K562 (cell line): ENCODE measurements around the gene KCNQ2. TPM values are rescaled to one million over a fixed set of nuclear protein-coding genes. Genes with fewer than 3 reads are reported as not detected.
A peak's percentile ranks its signal among the peaks of the same experiment; 100 is the strongest.

ENCODE experiments used
- CXXC5 ChIP-seq: fragments of 250-450 bp; sonication (Bioruptor Pico); IDR thresholded peaks from 2 replicates; pipeline ENCODE4 v1.8.0; 2022; ENCODE audit warnings: inconsistent platforms, mild to moderate bottlenecking, moderate library complexity
- GABPB2 ChIP-seq: fragments of 250-450 bp; sonication (Bioruptor Pico); conservative IDR thresholded peaks from 2 replicates; pipeline ENCODE4 v1.5.1; 2021; ENCODE audit warnings: mild to moderate bottlenecking
- ILF3 ChIP-seq: fragments of 450-650 bp; IDR thresholded peaks from 2 replicates; pipeline ENCODE4 v1.6.1; 2018; ENCODE audit warnings: antibody characterized with exemption, mild to moderate bottlenecking, moderate library complexity, borderline replicate concordance
- IRF2 ChIP-seq: sonication (generic); formaldehyde crosslinking; IDR thresholded peaks from 2 replicates; pipeline ENCODE4 v1.8.1; 2022; ENCODE audit warnings: mild to moderate bottlenecking, missing genetic modification reagents
- KLF1 ChIP-seq: fragments of 450-650 bp; IDR thresholded peaks from 2 replicates; pipeline ENCODE4 v1.6.1; 2016; ENCODE audit warnings: missing genetic modification characterization, missing compliant biosample characterization
- PHF21A ChIP-seq: fragments of 450-650 bp; IDR thresholded peaks from 2 replicates; pipeline ENCODE4 v1.6.1; 2017; ENCODE audit warnings: low read depth, borderline replicate concordance
- PYGO2 ChIP-seq: fragments of 450-650 bp; IDR thresholded peaks from 2 replicates; pipeline ENCODE4 v1.6.1; 2016; ENCODE audit warnings: mild to moderate bottlenecking, missing genetic modification characterization, moderate library complexity, missing compliant biosample characterization
- TAF1 ChIP-seq: IDR thresholded peaks from 2 replicates; pipeline ENCODE4 v1.6.1; 2011; ENCODE audit warnings: mild to moderate bottlenecking, low read length, moderate library complexity; ENCODE audit not compliant: insufficient read depth, control insufficient read depth, severe bottlenecking; ENCODE audit errors: extremely low read depth
- YY1 ChIP-seq, 3 experiments: IDR thresholded peaks; 2 replicates each; pipeline ENCODE4 v1.6.1; 2011; ENCODE audit warnings: low read length in 2 of 3, mild to moderate bottlenecking in 2 of 3, moderate library complexity in 2 of 3, borderline replicate concordance in 1 of 3, control low read depth in 1 of 3, low read depth in 1 of 3; ENCODE audit not compliant: insufficient read depth in 3 of 3, insufficient replicate concordance in 2 of 3, control insufficient read depth in 1 of 3, insufficient read length in 1 of 3; ENCODE audit errors: extremely low read depth in 1 of 3
- ZFPM2 ChIP-seq: fragments of 250-450 bp; sonication (Bioruptor Pico); IDR thresholded peaks from 2 replicates; pipeline ENCODE4 v1.5.1; 2022; ENCODE audit warnings: mild to moderate bottlenecking
- ZNF263 ChIP-seq: sonication (generic); formaldehyde crosslinking; IDR thresholded peaks from 2 replicates; pipeline ENCODE4 v1.8.0; 2022; ENCODE audit warnings: mild to moderate bottlenecking, missing genetic modification reagents, borderline replicate concordance
- polyA plus RNA-seq, 8 experiments: library from polyadenylated mRNA; depleted of rRNA in 4 of 8; stranded (reverse) in 5 of 8; unstranded in 3 of 8; fragments of >200 nt; fragmentation: Nextera tagmentation in 2 of 8; fragmentation: Illumina TruSeq in 1 of 8; extraction: Ambion mirVana in 2 of 8; extraction: Trizol in 1 of 8; gene quantifications; 2 replicates each; pipeline versions ENCODE4 v1.2.1 to v1.2.3, GENCODE V29; 2011 to 2014; ENCODE audit warnings: inconsistent platforms in 1 of 8, missing spikeins in 1 of 8
- total RNA-seq, 7 experiments: library from RNA; depleted of rRNA in 6 of 7; stranded (reverse); fragments of >200 nt in 6 of 7; fragmentation: Illumina TruSeq in 2 of 7; extraction: Trizol in 2 of 7; gene quantifications; 2 replicates each; pipeline versions ENCODE4 v1.2.1 to v1.2.3, GENCODE V29; 2011 to 2021; ENCODE audit warnings: low replicate concordance in 1 of 7
- TF ChIP-seq, protein P1 (sequence below): sonication (generic); formaldehyde crosslinking; IDR thresholded peaks from 2 replicates; pipeline ENCODE4 v1.5.0; 2020; ENCODE audit warnings: missing genetic modification reagents
- TF ChIP-seq, protein P2 (sequence below): fragments of 150-350 bp; conservative IDR thresholded peaks from 2 replicates; pipeline ENCODE4 v1.6.1; 2014; ENCODE audit warnings: low read length
- TF ChIP-seq, protein P3 (sequence below): fragments of 250-450 bp; sonication (Bioruptor Pico); IDR thresholded peaks from 2 replicates; pipeline ENCODE4 v1.8.0; 2022; ENCODE audit warnings: inconsistent platforms, mild to moderate bottlenecking, moderate library complexity, borderline replicate concordance
- TF ChIP-seq, protein P4 (sequence below): fragments of 450-650 bp; formaldehyde crosslinking; IDR thresholded peaks from 2 replicates; pipeline ENCODE4 v1.4.0; 2020; ENCODE audit warnings: mild to moderate bottlenecking, moderate library complexity
- TF ChIP-seq, protein P5 (sequence below), 2 experiments: fragments of 450-650 bp; IDR thresholded peaks; 2 replicates each; pipeline ENCODE4 v1.6.1; 2016

The KCNQ2 gene
- total and polyA plus RNA-seq, 9 of the 15 experiments (the other 6 are each of a cell fraction or from before 2014, with no cell fraction given), result 0.13 to 0.16 TPM; not detected in 7

DNA sequence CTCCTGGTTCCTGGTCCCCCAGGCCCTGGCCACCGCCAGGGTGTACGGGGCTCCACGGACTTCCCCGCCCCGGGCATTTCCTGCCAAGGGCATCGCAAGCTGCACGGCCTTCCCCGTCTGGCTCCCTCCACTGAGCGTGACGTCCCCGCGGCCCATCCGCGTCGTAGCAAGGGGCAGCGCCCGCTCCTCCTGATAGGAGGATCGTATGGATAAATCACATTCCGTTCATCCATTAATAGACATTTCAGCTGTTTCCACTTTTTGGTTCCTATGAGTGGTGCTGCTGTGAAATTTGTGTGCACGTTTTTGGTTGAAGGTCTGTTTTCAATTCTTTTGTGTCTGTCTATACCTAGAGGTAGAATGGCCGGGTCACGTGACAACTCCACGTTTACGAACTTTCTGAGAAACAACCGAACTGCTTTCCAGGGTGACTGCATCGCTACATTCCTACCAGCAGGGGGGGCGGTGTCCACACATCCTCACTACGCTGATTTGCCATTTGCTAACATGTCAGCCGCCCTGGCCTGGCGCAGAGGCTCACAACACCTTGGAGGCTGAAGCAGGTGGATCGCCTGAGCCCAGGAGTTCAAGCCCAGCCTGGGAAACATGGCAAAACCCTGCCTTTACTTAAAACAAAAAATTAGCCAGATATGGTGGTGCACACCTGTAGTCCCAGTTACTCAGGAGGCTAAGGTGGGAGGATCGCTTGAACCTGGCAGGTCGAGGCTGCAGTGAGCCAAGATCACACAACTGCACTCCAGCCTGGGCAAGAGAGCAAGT lies 37.7 kb downstream of the KCNQ2 start (continued):
- TF ChIP-seq, protein P1, sequence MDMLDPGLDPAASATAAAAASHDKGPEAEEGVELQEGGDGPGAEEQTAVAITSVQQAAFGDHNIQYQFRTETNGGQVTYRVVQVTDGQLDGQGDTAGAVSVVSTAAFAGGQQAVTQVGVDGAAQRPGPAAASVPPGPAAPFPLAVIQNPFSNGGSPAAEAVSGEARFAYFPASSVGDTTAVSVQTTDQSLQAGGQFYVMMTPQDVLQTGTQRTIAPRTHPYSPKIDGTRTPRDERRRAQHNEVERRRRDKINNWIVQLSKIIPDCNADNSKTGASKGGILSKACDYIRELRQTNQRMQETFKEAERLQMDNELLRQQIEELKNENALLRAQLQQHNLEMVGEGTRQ (CRISPR knock-in tag), result peak; percentile 86
- TF ChIP-seq KLF1 (no peak), ILF3 (no peak), YY1 (IDR thresholded peaks at IDR 0.05; ENCODE audit: borderline replicate concordance in 1 of 3, control insufficient read depth in 1 of 3, extremely low read depth in 1 of 3, insufficient read depth in 3 of 3, insufficient read length in 1 of 3, insufficient replicate concordance in 2 of 3, low read depth in 1 of 3, low read length in 2 of 3) (peak in 1 of 3 experiments; percentile 31), CXXC5 (CRISPR knock-in tag) (peak; percentile 56), PHF21A (no peak), IRF2 (no peak), GABPB2 (CRISPR knock-in tag) (no peak), ZNF263 (CRISPR knock-in tag) (no peak; the same call in 1 of the 2 replicates), TAF1 (no peak), ZFPM2 (CRISPR knock-in tag) (no peak), PYGO2 (tag) (no peak)
- TF ChIP-seq, protein P2, sequence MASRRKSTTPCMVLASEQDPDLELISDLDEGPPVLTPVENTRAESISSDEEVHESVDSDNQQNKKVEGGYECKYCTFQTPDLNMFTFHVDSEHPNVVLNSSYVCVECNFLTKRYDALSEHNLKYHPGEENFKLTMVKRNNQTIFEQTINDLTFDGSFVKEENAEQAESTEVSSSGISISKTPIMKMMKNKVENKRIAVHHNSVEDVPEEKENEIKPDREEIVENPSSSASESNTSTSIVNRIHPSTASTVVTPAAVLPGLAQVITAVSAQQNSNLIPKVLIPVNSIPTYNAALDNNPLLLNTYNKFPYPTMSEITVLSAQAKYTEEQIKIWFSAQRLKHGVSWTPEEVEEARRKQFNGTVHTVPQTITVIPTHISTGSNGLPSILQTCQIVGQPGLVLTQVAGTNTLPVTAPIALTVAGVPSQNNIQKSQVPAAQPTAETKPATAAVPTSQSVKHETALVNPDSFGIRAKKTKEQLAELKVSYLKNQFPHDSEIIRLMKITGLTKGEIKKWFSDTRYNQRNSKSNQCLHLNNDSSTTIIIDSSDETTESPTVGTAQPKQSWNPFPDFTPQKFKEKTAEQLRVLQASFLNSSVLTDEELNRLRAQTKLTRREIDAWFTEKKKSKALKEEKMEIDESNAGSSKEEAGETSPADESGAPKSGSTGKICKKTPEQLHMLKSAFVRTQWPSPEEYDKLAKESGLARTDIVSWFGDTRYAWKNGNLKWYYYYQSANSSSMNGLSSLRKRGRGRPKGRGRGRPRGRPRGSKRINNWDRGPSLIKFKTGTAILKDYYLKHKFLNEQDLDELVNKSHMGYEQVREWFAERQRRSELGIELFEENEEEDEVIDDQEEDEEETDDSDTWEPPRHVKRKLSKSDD, result 0 out of 2 replicates have a peak, but pooled peaks have one; percentile 38
- TF ChIP-seq, protein P3, sequence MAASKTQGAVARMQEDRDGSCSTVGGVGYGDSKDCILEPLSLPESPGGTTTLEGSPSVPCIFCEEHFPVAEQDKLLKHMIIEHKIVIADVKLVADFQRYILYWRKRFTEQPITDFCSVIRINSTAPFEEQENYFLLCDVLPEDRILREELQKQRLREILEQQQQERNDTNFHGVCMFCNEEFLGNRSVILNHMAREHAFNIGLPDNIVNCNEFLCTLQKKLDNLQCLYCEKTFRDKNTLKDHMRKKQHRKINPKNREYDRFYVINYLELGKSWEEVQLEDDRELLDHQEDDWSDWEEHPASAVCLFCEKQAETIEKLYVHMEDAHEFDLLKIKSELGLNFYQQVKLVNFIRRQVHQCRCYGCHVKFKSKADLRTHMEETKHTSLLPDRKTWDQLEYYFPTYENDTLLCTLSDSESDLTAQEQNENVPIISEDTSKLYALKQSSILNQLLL, result no peak
- TF ChIP-seq, protein P4, sequence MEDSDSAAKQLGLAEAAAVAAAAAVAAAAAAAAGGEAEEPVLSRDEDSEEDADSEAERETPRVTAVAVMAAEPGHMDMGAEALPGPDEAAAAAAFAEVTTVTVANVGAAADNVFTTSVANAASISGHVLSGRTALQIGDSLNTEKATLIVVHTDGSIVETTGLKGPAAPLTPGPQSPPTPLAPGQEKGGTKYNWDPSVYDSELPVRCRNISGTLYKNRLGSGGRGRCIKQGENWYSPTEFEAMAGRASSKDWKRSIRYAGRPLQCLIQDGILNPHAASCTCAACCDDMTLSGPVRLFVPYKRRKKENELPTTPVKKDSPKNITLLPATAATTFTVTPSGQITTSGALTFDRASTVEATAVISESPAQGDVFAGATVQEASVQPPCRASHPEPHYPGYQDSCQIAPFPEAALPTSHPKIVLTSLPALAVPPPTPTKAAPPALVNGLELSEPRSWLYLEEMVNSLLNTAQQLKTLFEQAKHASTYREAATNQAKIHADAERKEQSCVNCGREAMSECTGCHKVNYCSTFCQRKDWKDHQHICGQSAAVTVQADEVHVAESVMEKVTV (CRISPR knock-in tag), result no peak
- TF ChIP-seq, protein P5, sequence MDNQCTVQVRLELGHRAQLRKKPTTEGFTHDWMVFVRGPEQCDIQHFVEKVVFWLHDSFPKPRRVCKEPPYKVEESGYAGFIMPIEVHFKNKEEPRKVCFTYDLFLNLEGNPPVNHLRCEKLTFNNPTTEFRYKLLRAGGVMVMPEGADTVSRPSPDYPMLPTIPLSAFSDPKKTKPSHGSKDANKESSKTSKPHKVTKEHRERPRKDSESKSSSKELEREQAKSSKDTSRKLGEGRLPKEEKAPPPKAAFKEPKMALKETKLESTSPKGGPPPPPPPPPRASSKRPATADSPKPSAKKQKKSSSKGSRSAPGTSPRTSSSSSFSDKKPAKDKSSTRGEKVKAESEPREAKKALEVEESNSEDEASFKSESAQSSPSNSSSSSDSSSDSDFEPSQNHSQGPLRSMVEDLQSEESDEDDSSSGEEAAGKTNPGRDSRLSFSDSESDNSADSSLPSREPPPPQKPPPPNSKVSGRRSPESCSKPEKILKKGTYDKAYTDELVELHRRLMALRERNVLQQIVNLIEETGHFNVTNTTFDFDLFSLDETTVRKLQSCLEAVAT (IDR thresholded peaks at IDR 0.05), result peak in 1 of 2 experiments; percentile 88; a peak in 2 of 4 replicates
